DND-41 (cell line): Measurements from ENCODE around the gene RC3H1.

ENCODE experiments used
- ATAC-seq: fragments of 200-7000 bp; cut with Tn5 transposase; 3 replicates; pipeline ENCODE4 v1.9.1; 2021; ENCODE audit warnings: low read depth; ENCODE audit not compliant: insufficient read depth
- DNase-seq: peaks from one replicate; pipeline ENCODE4 v3.0.0-alpha.2; 2020
- H2AFZ ChIP-seq: 2 replicates; pipeline ENCODE4 v1.6.0; 2012; ENCODE audit warnings: low read depth, low read length
- H3K27ac ChIP-seq: 2 replicates; pipeline ENCODE4 v1.5.1; 2012; ENCODE audit warnings: low read length, inconsistent platforms
- H3K27me3 ChIP-seq: fragments of 200-600 bp; sonication (generic); 2 replicates; pipeline ENCODE4 v1.6.0; 2012; ENCODE audit warnings: low read length, mild to moderate bottlenecking, inconsistent platforms; ENCODE audit not compliant: insufficient read depth, poor library complexity
- H3K36me3 ChIP-seq: 2 replicates; pipeline ENCODE4 v1.5.1; 2012; ENCODE audit warnings: low read length, inconsistent platforms; ENCODE audit not compliant: insufficient read depth
- H3K4me1 ChIP-seq: 2 replicates; pipeline ENCODE4 v1.5.1; 2012; ENCODE audit warnings: mild to moderate bottlenecking, low read length; ENCODE audit not compliant: insufficient read depth
- H3K4me2 ChIP-seq: 2 replicates; pipeline ENCODE4 v1.6.0; 2012; ENCODE audit warnings: mild to moderate bottlenecking, moderate library complexity, low read length, inconsistent platforms; ENCODE audit not compliant: insufficient read depth
- H3K4me3 ChIP-seq, 2 experiments: fragments of 200-600 bp in 1 of 2; shearing (Covaris generic) in 1 of 2; 2 replicates each; pipeline ENCODE4 v1.5.1; 2012 to 2016; ENCODE audit warnings: inconsistent platforms in 2 of 2, low read length in 2 of 2, mild to moderate bottlenecking in 2 of 2, low read depth in 1 of 2, moderate library complexity in 1 of 2
- H3K79me2 ChIP-seq: 2 replicates; pipeline ENCODE4 v1.6.0; 2012; ENCODE audit warnings: low read length, inconsistent platforms; ENCODE audit not compliant: insufficient read depth
- H3K9ac ChIP-seq: 2 replicates; pipeline ENCODE4 v1.6.0; 2012; ENCODE audit warnings: low read depth, mild to moderate bottlenecking, inconsistent platforms, low read length, moderate library complexity
- H3K9me3 ChIP-seq: 2 replicates; pipeline ENCODE4 v1.5.1; 2012; ENCODE audit warnings: low read length, moderate library complexity, mild to moderate bottlenecking, inconsistent platforms; ENCODE audit not compliant: insufficient read depth, severe bottlenecking
- H4K20me1 ChIP-seq: 2 replicates; pipeline ENCODE4 v1.6.0; 2012; ENCODE audit warnings: low read length; ENCODE audit not compliant: insufficient read depth
- EZH2 ChIP-seq: IDR thresholded peaks from 3 replicates; pipeline ENCODE4 v1.6.1; 2012; ENCODE audit warnings: borderline replicate concordance, low read depth, mild to moderate bottlenecking, moderate library complexity, low read length, inconsistent platforms; ENCODE audit not compliant: severe bottlenecking
- TF ChIP-seq, protein P1 (sequence below): IDR thresholded peaks from 2 replicates; pipeline ENCODE4 v1.5.1; 2012; ENCODE audit warnings: borderline replicate concordance, low read length, moderate library complexity, mild to moderate bottlenecking; ENCODE audit not compliant: poor library complexity, severe bottlenecking; ENCODE audit errors: extremely low read depth

RC3H1 gene

DNA sequence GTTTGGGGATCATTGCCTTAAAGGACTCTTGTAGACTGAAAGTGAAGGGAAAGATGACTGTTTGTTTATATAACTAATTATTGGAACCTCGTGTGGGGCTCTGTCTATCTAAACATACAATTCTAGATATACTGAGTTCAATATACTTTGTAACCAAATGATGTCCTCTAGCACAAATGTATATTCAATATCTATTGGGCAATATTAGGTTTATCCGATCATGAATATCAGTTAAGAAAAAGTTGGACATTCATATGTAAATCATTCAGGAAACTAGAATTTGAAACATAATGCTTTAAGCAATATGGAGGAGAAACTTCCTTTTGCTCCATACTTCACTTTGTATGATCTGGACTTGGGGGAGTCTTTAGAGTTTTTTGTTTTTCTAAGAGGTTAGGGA, 8.9 kb upstream of the RC3H1 start:
- DNase-seq (no peak), ATAC-seq (no peak)
- no peaks in the 10 kb centered on the region for H3K79me2 ChIP-seq
- H3K27ac ChIP-seq: no peak overlapping the region
- H3K4me2 ChIP-seq: no peak overlapping the region
- no peak overlapping the region for H3K4me3 ChIP-seq
- no peaks in the 10 kb centered on the region for H3K9me3 ChIP-seq
- no peak overlapping the region for H2AFZ ChIP-seq
- H3K36me3 ChIP-seq: no peaks in the 10 kb centered on the region
- no peaks in the 10 kb centered on the region for H3K27me3 ChIP-seq
- H3K4me1 ChIP-seq: no peaks in the 10 kb centered on the region
- TF ChIP-seq EZH2: no peak
- TF ChIP-seq, protein P1, sequence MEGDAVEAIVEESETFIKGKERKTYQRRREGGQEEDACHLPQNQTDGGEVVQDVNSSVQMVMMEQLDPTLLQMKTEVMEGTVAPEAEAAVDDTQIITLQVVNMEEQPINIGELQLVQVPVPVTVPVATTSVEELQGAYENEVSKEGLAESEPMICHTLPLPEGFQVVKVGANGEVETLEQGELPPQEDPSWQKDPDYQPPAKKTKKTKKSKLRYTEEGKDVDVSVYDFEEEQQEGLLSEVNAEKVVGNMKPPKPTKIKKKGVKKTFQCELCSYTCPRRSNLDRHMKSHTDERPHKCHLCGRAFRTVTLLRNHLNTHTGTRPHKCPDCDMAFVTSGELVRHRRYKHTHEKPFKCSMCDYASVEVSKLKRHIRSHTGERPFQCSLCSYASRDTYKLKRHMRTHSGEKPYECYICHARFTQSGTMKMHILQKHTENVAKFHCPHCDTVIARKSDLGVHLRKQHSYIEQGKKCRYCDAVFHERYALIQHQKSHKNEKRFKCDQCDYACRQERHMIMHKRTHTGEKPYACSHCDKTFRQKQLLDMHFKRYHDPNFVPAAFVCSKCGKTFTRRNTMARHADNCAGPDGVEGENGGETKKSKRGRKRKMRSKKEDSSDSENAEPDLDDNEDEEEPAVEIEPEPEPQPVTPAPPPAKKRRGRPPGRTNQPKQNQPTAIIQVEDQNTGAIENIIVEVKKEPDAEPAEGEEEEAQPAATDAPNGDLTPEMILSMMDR: no peak
- no peaks in the 10 kb centered on the region for H4K20me1 ChIP-seq
- H3K9ac ChIP-seq: no peak overlapping the region

DNA sequence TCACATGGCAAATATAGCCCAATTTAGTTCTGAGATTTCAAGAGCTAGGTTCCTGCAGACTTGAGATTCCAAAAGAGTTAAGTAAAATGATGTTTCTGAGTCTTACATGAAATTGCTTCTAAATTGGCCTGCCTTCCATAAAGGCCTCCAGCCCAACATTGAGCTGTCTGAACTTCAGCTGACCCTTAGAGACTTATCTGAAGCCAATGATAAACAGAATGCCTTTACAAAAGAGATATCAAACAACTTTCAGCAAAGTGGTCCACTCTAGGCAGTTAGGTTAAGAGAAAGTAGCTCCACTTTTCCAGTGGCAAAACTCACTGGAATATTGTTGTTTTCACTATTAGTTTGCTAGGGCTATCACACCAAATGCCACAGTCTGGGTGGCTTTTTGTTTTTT, 6.3 kb upstream of the RC3H1 start:
- ATAC-seq (no peak), DNase-seq (no peak)
- Histone ChIP-seq H3K9me3 (no peaks in the 10 kb centered on the region), H2AFZ (no peak overlapping the region), H3K27me3 (no peaks in the 10 kb centered on the region), H4K20me1 (no peaks in the 10 kb centered on the region), H3K4me3 (no peak overlapping the region), H3K9ac (no peak overlapping the region), H3K27ac (no peak overlapping the region), H3K4me2 (no peak overlapping the region), H3K79me2 (no peaks in the 10 kb centered on the region), H3K4me1 (peaks cover 1% of the 10 kb centered on the region), H3K36me3 (no peaks in the 10 kb centered on the region)
- TF ChIP-seq, protein P1: no peak
- no peak for TF ChIP-seq EZH2

GRCh38 chr1:174023440-174023839, 1.3 kb upstream of the RC3H1 start:
- ATAC-seq (no peak), DNase-seq (no peak)
- no peak overlapping the region for H3K4me2 ChIP-seq
- peaks cover 40% of the 10 kb centered on the region for H3K4me1 ChIP-seq
- no peak for TF ChIP-seq EZH2
- TF ChIP-seq, protein P1: no peak
- no peaks in the 10 kb centered on the region for H3K9me3 ChIP-seq
- H3K4me3 ChIP-seq: no peak overlapping the region
- H3K27ac ChIP-seq: no peak overlapping the region
- H3K9ac ChIP-seq: no peak overlapping the region
- peaks cover 38% of the 10 kb centered on the region for H3K79me2 ChIP-seq
- peaks cover 20% of the 10 kb centered on the region for H4K20me1 ChIP-seq
- peaks cover 13% of the 10 kb centered on the region for H3K36me3 ChIP-seq
- H2AFZ ChIP-seq: peak overlapping the region; percentile 95
- H3K27me3 ChIP-seq: no peaks in the 10 kb centered on the region

- peaks cover 43% of the 10 kb centered on the region for H3K79me2 ChIP-seq
- H3K9me3 ChIP-seq: no peaks in the 10 kb centered on the region
- peak overlapping the region; percentile 91 for H3K27ac ChIP-seq
- H3K4me1 ChIP-seq: peaks cover 45% of the 10 kb centered on the region
- ATAC-seq (no peak), DNase-seq (no peak)
- H4K20me1 ChIP-seq: peaks cover 25% of the 10 kb centered on the region
- H3K27me3 ChIP-seq: no peaks in the 10 kb centered on the region
- TF ChIP-seq, protein P1: no peak
- no peak for TF ChIP-seq EZH2
- peak overlapping the region; percentile 98 for H3K9ac ChIP-seq
- H2AFZ ChIP-seq: peak overlapping the region; percentile 95
- H3K36me3 ChIP-seq: peaks cover 13% of the 10 kb centered on the region
- H3K4me3 ChIP-seq: peak overlapping the region; percentile 99 to 100; a peak in 3 of 4 replicates
- H3K4me2 ChIP-seq: peak overlapping the region; percentile 93
These were observed 770 bp upstream of the RC3H1 start for GRCh38 chr1:174022976-174023277.
